HG02885 (cell line): ENCODE data around the gene NAAA.

Experiments used
- ATAC-seq: cut with Tn5 transposase; IDR thresholded peaks from one replicate; pipeline ENCODE4 v1.9.1; 2021; ENCODE audit warnings: mild to moderate bottlenecking; ENCODE audit not compliant: unreplicated experiment, poor library complexity

NAAA gene

DNA sequence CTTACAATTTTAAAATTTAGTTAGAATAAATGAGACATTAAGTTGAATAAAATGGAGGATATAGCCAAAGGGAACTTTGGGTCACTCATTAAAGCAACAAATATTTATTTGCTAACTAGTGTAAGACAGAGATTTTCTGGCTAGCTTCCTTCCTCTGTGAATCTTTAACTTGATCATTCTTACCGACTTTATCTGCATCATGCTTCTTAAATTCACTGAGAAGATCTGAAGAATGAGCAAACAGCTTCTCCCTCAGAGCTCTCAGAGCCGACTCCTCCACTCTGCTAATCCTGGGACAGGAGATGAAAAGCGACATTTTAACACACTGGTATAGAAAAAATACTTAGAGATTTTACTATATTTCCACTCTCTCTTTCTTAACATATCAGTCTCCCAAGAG, 73.7 kb downstream of the NAAA start:
- ATAC-seq = no peak
